GM21528 (cell line): Measurements from ENCODE around the gene MAPT.

Experiments
- ATAC-seq: cut with Tn5 transposase; IDR thresholded peaks from one replicate; pipeline ENCODE4 v1.9.1; 2021; ENCODE audit warnings: mild to moderate bottlenecking, moderate library complexity; ENCODE audit not compliant: unreplicated experiment, low FRiP score

The MAPT gene

DNA sequence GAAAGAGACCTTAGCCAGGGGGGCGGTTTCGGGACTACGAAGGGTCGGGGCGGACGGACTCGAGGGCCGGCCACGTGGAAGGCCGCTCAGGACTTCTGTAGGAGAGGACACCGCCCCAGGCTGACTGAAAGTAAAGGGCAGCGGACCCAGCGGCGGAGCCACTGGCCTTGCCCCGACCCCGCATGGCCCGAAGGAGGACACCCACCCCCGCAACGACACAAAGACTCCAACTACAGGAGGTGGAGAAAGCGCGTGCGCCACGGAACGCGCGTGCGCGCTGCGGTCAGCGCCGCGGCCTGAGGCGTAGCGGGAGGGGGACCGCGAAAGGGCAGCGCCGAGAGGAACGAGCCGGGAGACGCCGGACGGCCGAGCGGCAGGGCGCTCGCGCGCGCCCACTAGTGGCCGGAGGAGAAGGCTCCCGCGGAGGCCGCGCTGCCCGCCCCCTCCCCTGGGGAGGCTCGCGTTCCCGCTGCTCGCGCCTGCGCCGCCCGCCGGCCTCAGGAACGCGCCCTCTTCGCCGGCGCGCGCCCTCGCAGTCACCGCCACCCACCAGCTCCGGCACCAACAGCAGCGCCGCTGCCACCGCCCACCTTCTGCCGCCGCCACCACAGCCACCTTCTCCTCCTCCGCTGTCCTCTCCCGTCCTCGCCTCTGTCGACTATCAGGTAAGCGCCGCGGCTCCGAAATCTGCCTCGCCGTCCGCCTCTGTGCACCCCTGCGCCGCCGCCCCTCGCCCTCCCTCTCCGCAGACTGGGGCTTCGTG lies at the start of gene MAPT:
MAPT (plus strand) TSS at position 533 of the 763 bp plus-strand sequence. CDS start 67,784 bp downstream, outside the sequence.
- ATAC-seq = no peak

- ATAC-seq = no peak
Observed at GRCh38 chr17:45844695-45845375, 49.5 kb upstream of the MAPT start, which contains the start of gene SPPL2C. Gene SPPL2C (plus strand): TSS chr17:45844881. CDS start chr17:45844907, 26 bp downstream.

- no peak for ATAC-seq
Observed at GRCh38 chr17:45845376-45846185, 48.8 kb upstream of the MAPT start.

- no peak for ATAC-seq
Observed at GRCh38 chr17:45846223-45846622, 48.1 kb upstream of the MAPT start.

- no peak for ATAC-seq
Observed at GRCh38 chr17:45846646-45847045, 47.7 kb upstream of the MAPT start.

DNA sequence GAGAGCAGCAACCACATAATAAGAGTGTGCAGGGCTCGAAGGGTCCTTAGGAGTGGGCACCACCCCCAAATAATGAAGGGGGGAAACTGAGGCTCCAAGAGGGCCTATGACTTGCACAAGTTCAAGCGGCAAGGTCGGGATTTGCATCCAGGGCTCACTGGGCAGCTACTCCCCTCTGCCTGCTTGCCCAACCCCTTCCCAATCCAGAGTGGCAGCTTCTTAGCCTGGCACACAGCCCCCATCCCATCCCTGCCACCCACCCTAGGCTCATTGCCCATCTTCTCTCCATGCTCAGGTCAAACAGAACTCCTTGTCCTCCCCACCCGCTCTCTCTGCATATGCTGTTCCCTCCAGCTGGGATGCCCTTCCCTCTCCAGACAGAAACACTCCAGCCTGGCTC lies 47.3 kb upstream of the MAPT start:
- ATAC-seq = no peak

GRCh38 chr17:45847747-45848146 lies 46.6 kb upstream of the MAPT start:
- ATAC-seq = no peak

- ATAC-seq = no peak
Observed at GRCh38 chr17:45848405-45848804, 45.9 kb upstream of the MAPT start.

- ATAC-seq = no peak
Observed at GRCh38 chr17:45848868-45849535, 45.4 kb upstream of the MAPT start.

GRCh38 chr17:45849536-45849990 lies 44.8 kb upstream of the MAPT start:
- ATAC-seq = no peak

- no peak for ATAC-seq
Observed at GRCh38 chr17:45850011-45850410, 44.3 kb upstream of the MAPT start.

GRCh38 chr17:45850468-45850867 lies 43.9 kb upstream of the MAPT start:
- no peak for ATAC-seq

GRCh38 chr17:45851022-45851421 lies 43.3 kb upstream of the MAPT start:
- ATAC-seq = no peak

GRCh38 chr17:45851464-45851863 lies 42.9 kb upstream of the MAPT start:
- no peak for ATAC-seq

GRCh38 chr17:45851873-45852272 lies 42.5 kb upstream of the MAPT start:
- no peak for ATAC-seq

- ATAC-seq = no peak
Observed at GRCh38 chr17:45852535-45853297, 41.6 kb upstream of the MAPT start.

DNA sequence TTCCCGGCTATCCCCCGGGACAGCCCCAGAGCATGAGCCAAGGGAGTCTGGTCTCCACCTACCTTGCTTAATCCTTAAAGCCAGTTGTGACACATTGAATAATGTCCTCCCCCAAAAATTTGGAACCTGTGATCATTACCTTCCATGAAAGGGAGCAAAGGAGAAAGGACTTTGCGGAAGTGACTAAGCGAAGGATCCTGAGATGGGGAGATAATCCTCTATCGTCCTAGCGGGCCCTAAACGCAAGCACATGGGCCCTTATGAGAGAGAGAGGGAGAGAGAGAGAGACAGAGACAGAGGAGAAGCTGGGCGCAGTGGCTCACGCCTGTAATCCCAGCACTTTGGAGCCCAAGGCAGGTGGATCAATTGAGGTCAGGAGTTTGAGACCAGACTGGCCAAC lies 40.1 kb upstream of the MAPT start:
- ATAC-seq = no peak

GRCh38 chr17:45855691-45856336 lies 38.5 kb upstream of the MAPT start:
- ATAC-seq = no peak

DNA sequence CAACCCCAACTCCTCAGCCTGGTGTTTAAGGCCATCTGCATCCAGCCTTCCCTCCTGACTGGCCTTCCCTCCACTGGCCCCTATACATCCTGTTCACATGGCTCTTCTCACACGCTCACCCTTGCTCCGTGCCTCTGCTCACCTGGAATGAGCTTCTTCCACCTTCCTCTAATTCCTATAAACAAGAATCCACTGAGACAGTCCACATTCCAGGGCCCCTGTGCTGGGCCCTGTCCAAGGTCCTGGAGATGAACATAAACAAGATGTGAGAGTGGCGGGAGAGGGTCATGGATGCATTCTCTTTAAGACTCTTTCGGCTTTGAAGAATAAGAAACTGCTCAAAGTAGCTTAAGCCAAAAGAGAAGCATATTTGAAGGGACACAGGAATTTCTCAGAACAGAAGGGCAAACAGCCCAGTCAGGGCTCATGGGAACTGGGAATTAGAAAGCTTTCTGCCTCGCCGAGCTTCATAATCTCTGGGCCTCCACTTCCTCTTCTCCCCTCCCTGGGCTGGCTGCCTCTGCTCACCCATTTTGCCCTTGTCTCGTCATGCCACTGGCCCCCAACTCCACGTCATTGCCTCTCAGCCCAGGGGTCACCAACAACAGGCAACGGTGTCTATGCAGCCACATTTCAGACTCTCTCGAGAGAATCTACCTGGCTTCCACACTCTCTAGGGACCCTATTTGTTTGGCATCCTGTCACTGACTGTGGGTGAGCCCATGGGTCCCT lies 36.2 kb upstream of the MAPT start:
- ATAC-seq = no peak
